Kidney epithelial cell (primary cell): ENCODE data around the gene SIPA1L2. TPM values are rescaled to one million over a fixed set of nuclear protein-coding genes. Genes with fewer than 3 reads are reported as not detected.
"Not testable (repeated sequence)": the region's sequence is repeated elsewhere in the genome, so short reads cannot be mapped to it uniquely, and the experiment has no call there.

Experiments
- DNase-seq: peaks from one replicate; pipeline ENCODE4 v3.0.0-alpha.2; 2010; ENCODE audit warnings: low read depth
- H3K27me3 ChIP-seq: 2 replicates; pipeline ENCODE4 v1.6.0; 2011; ENCODE audit warnings: low read length; ENCODE audit not compliant: control insufficient read depth, insufficient read depth
- H3K36me3 ChIP-seq: 2 replicates; pipeline ENCODE4 v1.5.1; 2011; ENCODE audit warnings: low read length; ENCODE audit not compliant: control insufficient read depth, insufficient read depth
- H3K4me3 ChIP-seq: 2 replicates; pipeline ENCODE4 v1.5.1; 2011; ENCODE audit warnings: low read depth, mild to moderate bottlenecking, control low read depth, low read length
- CTCF ChIP-seq: IDR thresholded peaks from 2 replicates; pipeline ENCODE4 v1.5.1; 2011; ENCODE audit warnings: mild to moderate bottlenecking, moderate library complexity, low read length, control low read depth, inconsistent platforms; ENCODE audit not compliant: insufficient read depth, poor library complexity, severe bottlenecking
- total RNA-seq: library from RNA; depleted of rRNA; stranded (reverse); fragments of >200 nt; gene quantifications from 2 replicates; pipeline ENCODE4 v1.2.3, GENCODE V29; 2015

SIPA1L2 gene
- total RNA-seq, 1 donor from 2014 or later, result 13.7 TPM

DNA sequence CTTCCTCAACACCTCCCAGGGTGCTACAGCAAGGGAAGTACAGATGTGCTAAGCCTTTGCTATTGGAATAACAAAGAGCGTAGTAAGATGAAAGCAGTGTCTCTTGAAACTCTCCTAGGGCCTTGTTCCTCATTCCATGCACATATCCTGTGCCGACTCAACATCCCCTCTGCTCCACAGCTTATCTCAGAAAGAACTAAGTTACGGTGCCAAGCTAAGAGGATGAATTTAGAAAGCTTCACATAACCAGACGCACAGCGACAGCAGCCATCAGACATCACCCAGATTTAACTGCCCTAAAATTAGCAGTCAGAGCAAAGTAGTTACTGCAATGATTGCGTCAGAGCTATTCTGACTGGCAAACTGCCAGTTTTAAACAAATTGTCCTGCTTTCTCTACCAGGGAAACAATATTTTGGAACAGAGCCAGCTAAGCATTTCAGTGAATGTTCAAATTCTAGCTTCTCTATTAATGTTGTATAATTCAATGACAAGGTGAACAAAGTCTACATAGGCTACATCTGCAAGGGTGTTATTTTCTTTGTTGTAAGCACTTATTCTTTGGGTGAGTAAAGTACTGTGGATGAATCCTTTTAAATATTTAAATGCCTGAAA, 9.5 kb downstream of the SIPA1L2 start:
- TF ChIP-seq CTCF, result no peak
- no peak for DNase-seq
- Histone ChIP-seq H3K4me3 (no peak overlapping the region), H3K27me3 (no peaks in the 10 kb centered on the region), H3K36me3 (no peaks in the 10 kb centered on the region)

GRCh38 chr1:232617237-232617636, 12.7 kb downstream of the SIPA1L2 start:
- no peaks in the 10 kb centered on the region for H3K27me3 ChIP-seq

GRCh38 chr1:232615306-232615800, 14.6 kb downstream of the SIPA1L2 start:
- no peak for DNase-seq
- Histone ChIP-seq H3K4me3 (no peak overlapping the region), H3K27me3 (no peaks in the 10 kb centered on the region), H3K36me3 (no peaks in the 10 kb centered on the region)
- no peak for TF ChIP-seq CTCF

More at GRCh38 chr1:232617237-232617636, 12.7 kb downstream of the SIPA1L2 start:
- Histone ChIP-seq H3K36me3 (no peaks in the 10 kb centered on the region), H3K4me3 (no peak overlapping the region)
- TF ChIP-seq CTCF, result no peak
- no peak for DNase-seq

DNA sequence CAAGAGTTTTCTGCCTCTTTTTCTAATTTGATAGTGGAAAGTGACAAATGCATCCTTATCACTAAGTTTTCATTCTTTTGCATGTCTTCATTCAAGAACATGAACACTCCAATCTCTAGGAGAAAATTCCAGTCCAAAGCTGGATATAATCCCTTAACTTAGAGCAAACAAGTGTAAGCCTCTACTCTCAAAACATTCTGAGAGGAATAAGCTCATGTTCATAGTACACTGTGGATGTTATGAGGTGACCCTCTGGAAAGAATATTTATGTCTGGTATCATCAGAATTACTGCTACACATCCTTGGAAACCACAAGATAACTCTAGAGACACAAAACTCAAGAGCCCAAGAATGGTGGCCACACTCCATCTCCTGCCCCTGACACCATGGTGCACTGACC, 15.1 kb downstream of the SIPA1L2 start:
- DNase-seq, result no peak
- Histone ChIP-seq H3K27me3 (no peaks in the 10 kb centered on the region), H3K36me3 (no peaks in the 10 kb centered on the region), H3K4me3 (no peak overlapping the region)
- TF ChIP-seq CTCF, result no peak

- TF ChIP-seq CTCF, result no peak
- Histone ChIP-seq H3K4me3 (no peak overlapping the region), H3K36me3 (no peaks in the 10 kb centered on the region), H3K27me3 (no peaks in the 10 kb centered on the region)
- DNase-seq, result no peak
Observed at GRCh38 chr1:232613752-232614381, 16.1 kb downstream of the SIPA1L2 start.

DNA sequence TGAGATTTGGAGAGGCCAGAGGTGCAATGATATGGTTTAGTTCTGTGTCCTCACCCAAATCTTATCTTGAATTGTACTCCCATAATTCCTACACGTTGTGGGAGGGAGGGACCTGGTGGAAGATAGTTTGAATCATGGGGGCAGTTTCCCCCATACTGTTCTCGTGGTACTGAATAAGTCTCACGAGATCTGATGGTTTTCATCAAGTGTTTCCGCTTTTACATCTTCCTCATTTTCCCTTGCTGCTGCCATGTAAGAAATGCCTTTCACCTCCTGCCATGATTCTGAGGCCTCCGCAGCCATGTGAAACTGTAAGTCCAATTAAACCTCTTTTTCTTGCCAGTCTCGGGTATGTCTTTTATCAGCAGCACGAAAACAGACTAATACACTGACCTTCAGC, 17.1 kb downstream of the SIPA1L2 start:
- not testable (repeated sequence) for H3K27me3 ChIP-seq, DNase-seq

More for the DNA sequence above, 17.1 kb downstream of the SIPA1L2 start:
- not testable (repeated sequence) for H3K4me3 ChIP-seq, H3K36me3 ChIP-seq
